OCI-LY1 (cell line): ENCODE measurements around the gene ZBTB8OS.

Source experiments
- H2AFZ ChIP-seq: fragments of 200-600 bp; sonication (generic), shearing (Covaris generic); 2 replicates; pipeline ENCODE4 v1.6.0; 2014; ENCODE audit warnings: antibody characterized with exemption, mild to moderate bottlenecking, low read length
- H3F3A ChIP-seq: fragments of 200-600 bp; sonication (generic), shearing (Covaris generic); 2 replicates; pipeline ENCODE4 v1.6.0; 2014; ENCODE audit warnings: mild to moderate bottlenecking, antibody characterized with exemption, low read length, moderate library complexity; ENCODE audit not compliant: insufficient read depth
- H3K27ac ChIP-seq: fragments of 200-600 bp; sonication (generic); 2 replicates; pipeline ENCODE4 v1.5.1; 2014; ENCODE audit warnings: low read length, mixed run types, mild to moderate bottlenecking, low read depth; ENCODE audit not compliant: poor library complexity, severe bottlenecking
- H3K27me3 ChIP-seq: fragments of 200-600 bp; sonication (generic); 2 replicates; pipeline ENCODE4 v1.6.0; 2014; ENCODE audit warnings: antibody characterized with exemption, mild to moderate bottlenecking, low read length, moderate library complexity; ENCODE audit not compliant: insufficient read depth
- H3K36me3 ChIP-seq: fragments of 200-600 bp; sonication (generic); 2 replicates; pipeline ENCODE4 v1.6.1; 2014; ENCODE audit warnings: mild to moderate bottlenecking, antibody characterized with exemption, low read length, moderate library complexity, mixed read lengths; ENCODE audit not compliant: insufficient read depth
- H3K4me1 ChIP-seq: fragments of 200-600 bp; sonication (generic); 2 replicates; pipeline ENCODE4 v1.5.1; 2014; ENCODE audit warnings: mild to moderate bottlenecking, low read length, moderate library complexity; ENCODE audit not compliant: insufficient read depth, severe bottlenecking
- H3K4me2 ChIP-seq: fragments of 200-600 bp; sonication (generic), shearing (Covaris generic); 2 replicates; pipeline ENCODE4 v1.6.1; 2014; ENCODE audit warnings: low read length
- H3K4me3 ChIP-seq: fragments of 200-600 bp; sonication (generic); 2 replicates; pipeline ENCODE4 v1.5.1; 2014; ENCODE audit warnings: low read length, low read depth, mild to moderate bottlenecking, mixed read lengths; ENCODE audit not compliant: poor library complexity, severe bottlenecking
- H3K79me2 ChIP-seq: fragments of 200-600 bp; shearing (Covaris generic); 2 replicates; pipeline ENCODE4 v1.6.1; 2016; ENCODE audit warnings: mixed run types, low read length, mixed read lengths; ENCODE audit not compliant: insufficient read depth
- H3K9ac ChIP-seq: fragments of 200-600 bp; sonication (generic), shearing (Covaris generic); 2 replicates; pipeline ENCODE4 v1.6.1; 2014; ENCODE audit warnings: mild to moderate bottlenecking, low read length, mixed read lengths
- H3K9me2 ChIP-seq: fragments of 200-600 bp; sonication (generic), shearing (Covaris generic); 2 replicates; pipeline ENCODE4 v1.6.1; 2014; ENCODE audit warnings: low read depth, mild to moderate bottlenecking, low read length, mixed read lengths
- H3K9me3 ChIP-seq: fragments of 200-600 bp; shearing (Covaris generic); 2 replicates; pipeline ENCODE4 v1.6.1; 2014; ENCODE audit warnings: low read length, mixed read lengths
- H4K20me1 ChIP-seq: fragments of 200-600 bp; sonication (generic), shearing (Covaris generic); 2 replicates; pipeline ENCODE4 v1.6.0; 2016; ENCODE audit warnings: mild to moderate bottlenecking, low read length; ENCODE audit not compliant: insufficient read depth
- CTCF ChIP-seq: fragments of 200-600 bp; sonication (generic), shearing (Covaris generic); IDR thresholded peaks from 2 replicates; pipeline ENCODE4 v1.5.1; 2017; ENCODE audit warnings: mild to moderate bottlenecking, antibody characterized with exemption, low read length, moderate library complexity, mixed read lengths
- EZH2 ChIP-seq: fragments of 200-600 bp; sonication (generic), shearing (Covaris generic); IDR thresholded peaks from 2 replicates; pipeline ENCODE4 v1.8.0; 2017; ENCODE audit warnings: borderline replicate concordance, mixed run types, mild to moderate bottlenecking, antibody characterized with exemption, low read length, moderate library complexity, mixed read lengths

ZBTB8OS gene

GRCh38 chr1:32652244-32652962 lies 2.1 kb upstream of the ZBTB8OS start:
- H3K9ac ChIP-seq, result peak overlapping the region; percentile 98
- no peak overlapping the region for H2AFZ ChIP-seq
- no peaks in the 10 kb centered on the region for H4K20me1 ChIP-seq
- TF ChIP-seq CTCF, result no peak
- no peak for TF ChIP-seq EZH2
- H3F3A ChIP-seq, result no peaks in the 10 kb centered on the region
- H3K4me1 ChIP-seq, result peaks cover 55% of the 10 kb centered on the region
- H3K4me2 ChIP-seq, result peak overlapping the region; percentile 77
- H3K9me3 ChIP-seq, result no peaks in the 10 kb centered on the region
- no peaks in the 10 kb centered on the region for H3K9me2 ChIP-seq
- H3K27me3 ChIP-seq, result no peaks in the 10 kb centered on the region
- H3K4me3 ChIP-seq, result peak overlapping the region; percentile 96
- H3K27ac ChIP-seq, result peak overlapping the region; percentile 88
- peaks cover 65% of the 10 kb centered on the region for H3K36me3 ChIP-seq
- H3K79me2 ChIP-seq, result peaks cover 57% of the 10 kb centered on the region

GRCh38 chr1:32651461-32652073 lies 1.2 kb upstream of the ZBTB8OS start:
- Histone ChIP-seq H3K4me2 (peak overlapping the region; percentile 77), H3K79me2 (peaks cover 59% of the 10 kb centered on the region), H4K20me1 (no peaks in the 10 kb centered on the region), H2AFZ (no peak overlapping the region), H3K4me1 (peaks cover 55% of the 10 kb centered on the region), H3K4me3 (peak overlapping the region; percentile 96), H3K36me3 (peaks cover 56% of the 10 kb centered on the region), H3K9me2 (no peaks in the 10 kb centered on the region), H3K9ac (peak overlapping the region; percentile 98), H3F3A (no peaks in the 10 kb centered on the region), H3K9me3 (no peaks in the 10 kb centered on the region), H3K27ac (peak overlapping the region; percentile 88), H3K27me3 (no peaks in the 10 kb centered on the region)
- TF ChIP-seq CTCF (no peak), EZH2 (no peak)

- Histone ChIP-seq H3K4me1 (peaks cover 57% of the 10 kb centered on the region), H3K9me3 (no peaks in the 10 kb centered on the region), H3K27ac (peak within 1 kb of the TSS; percentile 98), H3K9me2 (no peaks in the 10 kb centered on the region), H3K9ac (peak within 1 kb of the TSS; percentile 98), H3K4me2 (peak within 1 kb of the TSS; percentile 93), H4K20me1 (no peaks in the 10 kb centered on the region), H3F3A (no peaks in the 10 kb centered on the region), H3K4me3 (peak within 1 kb of the TSS; percentile 98), H3K79me2 (peaks cover 57% of the 10 kb centered on the region), H3K36me3 (peaks cover 50% of the 10 kb centered on the region), H3K27me3 (no peaks in the 10 kb centered on the region), H2AFZ (no peak within 1 kb of the TSS)
- TF ChIP-seq EZH2 (no peak), CTCF (no peak)
These were observed 556 bp upstream of the ZBTB8OS start, which contains the start of gene RBBP4 for GRCh38 chr1:32650752-32651460. TSS of gene RBBP4 (plus strand) at chr1:32651208. CDS start at chr1:32651307, 99 bp downstream.
